Activated naive CD4-positive, alpha-beta T cell treated with anti-CD3 and anti-CD28 coated beads, Interleukin-2, amount 10 ng/mL, durations not matched to agents 7 days and 5 days (primary cell): ENCODE results near the gene ZNF669.
"Not testable (repeated sequence)": the region's sequence is repeated elsewhere in the genome, so short reads cannot be mapped to it uniquely, and the experiment has no call there.

ENCODE experiments used
- CTCF ChIA-PET: fragments of 350-600 bp; sonication (Branson Sonifier 250); formaldehyde crosslinking; loops from one replicate; lab custom pipeline; 2021; ENCODE audit warnings: antibody characterized with exemption; lab: Charles Lee
- DNase-seq: peaks from one replicate; pipeline ENCODE4 v3.0.0-alpha.2; 2020
- H3K27ac Mint-ChIP-seq: one replicate; pipeline ENCODE4 v1.8.0; 2021; ENCODE audit warnings: mild to moderate bottlenecking, moderate library complexity, mixed read lengths
- H3K27me3 Mint-ChIP-seq: one replicate; pipeline ENCODE4 v1.8.0; 2021; ENCODE audit warnings: mild to moderate bottlenecking, mixed read lengths
- H3K36me3 Mint-ChIP-seq: one replicate; pipeline ENCODE4 v1.8.0; 2021; ENCODE audit warnings: mixed read lengths
- H3K4me1 Mint-ChIP-seq: one replicate; pipeline ENCODE4 v1.8.0; 2021; ENCODE audit warnings: mixed read lengths
- H3K4me3 Mint-ChIP-seq: one replicate; pipeline ENCODE4 v1.8.0; 2021; ENCODE audit warnings: mild to moderate bottlenecking, moderate library complexity, mixed read lengths
- H3K9me3 Mint-ChIP-seq: one replicate; pipeline ENCODE4 v1.8.0; 2021; ENCODE audit warnings: mixed read lengths

Gene ZNF669

DNA sequence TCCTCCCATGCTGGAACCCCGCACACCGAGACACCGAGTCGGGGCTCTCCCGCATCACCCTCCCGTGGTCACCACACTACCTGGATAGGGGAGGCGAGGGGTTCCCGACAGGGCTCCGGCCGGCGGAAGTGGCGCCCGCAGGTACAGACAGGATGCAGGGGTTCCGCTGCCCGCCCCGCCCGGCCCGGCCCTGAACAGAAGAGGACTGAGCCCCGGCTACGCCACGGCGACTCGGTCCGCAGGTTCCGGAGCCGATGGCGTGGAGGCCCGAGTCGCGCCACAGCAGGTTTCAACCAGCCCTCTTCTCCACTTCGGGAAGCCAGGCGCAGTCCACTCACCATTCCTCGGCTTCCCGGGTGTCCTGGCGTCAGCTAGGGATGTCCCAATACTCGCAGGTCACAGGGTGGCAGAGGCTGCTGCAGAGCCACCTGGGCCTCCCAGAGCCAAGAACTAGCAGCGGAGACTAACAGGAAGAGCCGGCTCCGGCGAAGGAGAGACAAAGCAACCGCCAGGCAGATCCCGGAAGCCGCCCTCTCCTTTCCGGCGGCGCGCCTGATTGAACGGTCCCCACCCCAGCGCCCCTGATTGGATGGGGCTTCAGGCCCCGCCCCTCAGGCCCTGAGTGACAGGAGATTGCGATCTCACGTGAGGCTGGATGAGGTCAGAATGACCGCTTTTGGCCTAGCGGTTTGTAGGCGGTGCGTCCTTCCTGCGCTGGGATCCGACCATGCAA is at the start of gene ZNF669:
Gene ZNF669, minus strand, starts transcription at position 498 of the 733 bp plus-strand sequence. Its CDS starts 157 bp downstream, at position 341.
- Mint-ChIP-seq H3K9me3 (peaks cover 40% of the 10 kb centered on the region), H3K27ac (peak within 1 kb of the TSS; percentile 91), H3K27me3 (peaks cover 11% of the 10 kb centered on the region), H3K4me3 (peak within 1 kb of the TSS; percentile 84), H3K36me3 (peaks cover 42% of the 10 kb centered on the region), H3K4me1 (peaks cover 26% of the 10 kb centered on the region)
- DNase-seq: peak; percentile 95
- CTCF ChIA-PET: no interaction called here

DNA sequence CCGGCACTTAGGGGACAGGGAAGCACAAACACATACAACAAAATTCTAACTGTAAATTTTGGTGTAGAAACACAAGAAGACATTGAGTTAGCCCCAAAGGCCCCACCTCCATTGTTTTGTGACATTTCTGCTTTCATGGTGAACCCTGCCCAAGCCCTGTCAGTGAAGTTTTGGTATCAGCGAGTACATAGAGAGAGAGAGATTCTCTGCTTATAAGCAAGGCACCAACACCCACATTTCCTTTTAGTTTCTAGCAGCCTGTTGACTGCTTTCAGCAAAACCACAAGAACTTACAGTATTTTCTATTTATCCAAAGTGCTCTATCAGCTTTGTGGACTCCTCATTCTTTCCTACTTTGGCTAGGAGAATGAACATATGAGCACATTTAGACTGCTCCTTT is 43.6 kb upstream of the ZNF669 start:
- Mint-ChIP-seq H3K9me3 (peaks cover 62% of the 10 kb centered on the region), H3K4me1 (no peaks in the 10 kb centered on the region), H3K27ac (no peak overlapping the region), H3K4me3 (no peak overlapping the region), H3K27me3 (no peaks in the 10 kb centered on the region), H3K36me3 (peaks cover 62% of the 10 kb centered on the region)
- DNase-seq: no peak
- CTCF ChIA-PET: no interaction called here

DNA sequence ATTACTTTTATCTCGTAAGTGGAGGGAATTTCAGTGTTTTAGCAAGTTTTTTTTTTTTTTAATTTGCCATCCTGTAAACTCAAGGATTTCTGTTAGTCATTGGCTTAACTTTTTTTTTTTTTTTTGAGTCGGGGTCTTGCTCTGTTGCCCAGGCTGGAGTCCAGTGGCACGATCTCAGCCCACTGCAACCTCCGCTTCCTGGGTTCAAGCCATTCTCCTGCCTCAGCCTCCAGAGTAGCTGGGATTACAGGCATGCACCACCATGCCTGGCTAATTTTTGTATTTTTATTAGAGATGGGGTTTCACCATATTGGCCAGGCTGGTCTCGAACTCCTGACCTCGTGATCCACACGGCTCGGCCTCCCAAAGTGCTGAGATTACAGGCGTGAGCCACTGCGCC is 43.0 kb upstream of the ZNF669 start:
- not testable (repeated sequence) for H3K27me3 Mint-ChIP-seq, DNase-seq, H3K4me3 Mint-ChIP-seq, H3K27ac Mint-ChIP-seq, H3K4me1 Mint-ChIP-seq
- Mint-ChIP-seq H3K9me3 (peaks cover 61% of the 10 kb centered on the region), H3K36me3 (peaks cover 60% of the 10 kb centered on the region)
- CTCF ChIA-PET: interaction anchor here (0.8 to 1.1 kb wide), 2 partner anchors 33 to 37 kb away, joined by 3 read pairs; no protein-coding TSS in a partner anchor

DNA sequence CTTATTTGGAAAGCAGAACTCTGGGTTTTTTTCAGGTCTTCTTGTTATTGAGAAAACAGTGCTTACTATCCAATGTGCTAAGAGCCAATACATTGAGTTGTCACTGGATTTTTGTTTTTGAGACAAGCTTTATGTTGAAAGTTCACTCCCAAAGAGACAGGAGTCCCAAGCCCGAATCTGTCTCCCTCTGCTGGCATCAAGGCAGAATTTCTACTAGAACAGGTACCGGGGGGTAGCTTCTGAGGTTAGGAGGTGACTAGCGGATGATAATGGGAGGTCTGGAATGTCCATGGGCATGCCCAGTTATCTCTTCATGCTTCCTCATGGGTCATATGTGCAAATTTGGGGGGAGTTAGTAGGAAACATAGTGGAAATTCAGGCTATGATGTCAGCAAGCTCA is 42.5 kb upstream of the ZNF669 start:
- H3K36me3 Mint-ChIP-seq: peaks cover 59% of the 10 kb centered on the region
- no peak overlapping the region for H3K27ac Mint-ChIP-seq
- no peaks in the 10 kb centered on the region for H3K4me1 Mint-ChIP-seq
- no peaks in the 10 kb centered on the region for H3K27me3 Mint-ChIP-seq
- CTCF ChIA-PET: interaction anchor here (0.8 to 1.1 kb wide), 2 partner anchors 33 to 37 kb away, joined by 3 read pairs; no protein-coding TSS in a partner anchor
- peaks cover 60% of the 10 kb centered on the region for H3K9me3 Mint-ChIP-seq
- no peak overlapping the region for H3K4me3 Mint-ChIP-seq
- DNase-seq: no peak

DNA sequence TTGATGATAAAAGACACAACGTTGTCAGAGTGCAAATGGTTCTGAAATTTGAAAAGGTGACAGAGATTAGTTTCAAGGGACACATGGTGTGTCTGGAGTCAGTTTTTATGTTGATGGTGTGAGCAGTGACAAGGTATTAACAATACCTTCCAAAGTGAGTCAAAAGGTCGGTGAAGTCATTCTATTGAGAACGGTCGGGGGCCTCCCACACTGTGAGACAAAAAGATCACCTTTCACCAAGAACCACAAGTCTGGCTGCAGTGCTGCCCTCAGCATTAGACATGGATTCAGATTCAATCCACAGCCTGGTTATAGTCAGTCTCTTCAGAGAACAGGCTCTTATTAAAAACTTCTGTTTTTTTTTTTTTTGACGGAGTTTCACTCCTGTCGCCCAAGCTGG is 41.1 kb upstream of the ZNF669 start:
- CTCF ChIA-PET: no interaction called here
- Mint-ChIP-seq H3K27me3 (no peaks in the 10 kb centered on the region), H3K9me3 (peaks cover 63% of the 10 kb centered on the region), H3K36me3 (peaks cover 61% of the 10 kb centered on the region), H3K27ac (peak overlapping the region; percentile 12), H3K4me1 (no peaks in the 10 kb centered on the region), H3K4me3 (no peak overlapping the region)
- DNase-seq: no peak

DNA sequence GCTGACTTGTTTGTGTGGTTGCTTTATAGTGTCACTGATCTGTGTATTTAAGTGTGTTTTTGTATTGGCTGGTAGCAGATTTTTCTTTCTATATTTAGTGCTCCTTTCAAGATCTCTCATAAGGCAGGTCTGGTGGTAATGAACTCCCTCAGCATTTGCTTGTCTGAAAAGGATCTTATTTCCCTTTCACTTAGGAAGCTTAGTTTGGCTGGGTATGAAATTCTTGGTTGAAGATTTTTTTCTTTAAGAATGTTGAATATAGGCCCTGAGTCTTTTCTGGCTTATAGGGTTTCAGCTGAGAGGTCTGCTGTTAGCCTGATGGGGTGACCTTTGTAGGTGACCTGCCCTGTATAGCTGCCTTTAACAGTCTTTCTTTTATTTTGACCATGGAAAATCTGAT is 35.4 kb upstream of the ZNF669 start:
- H3K27me3 Mint-ChIP-seq, H3K4me1 Mint-ChIP-seq, H3K4me3 Mint-ChIP-seq, H3K27ac Mint-ChIP-seq, DNase-seq, CTCF ChIA-PET: not testable (repeated sequence)
- Mint-ChIP-seq H3K9me3 (peaks cover 80% of the 10 kb centered on the region), H3K36me3 (peaks cover 60% of the 10 kb centered on the region)

DNA sequence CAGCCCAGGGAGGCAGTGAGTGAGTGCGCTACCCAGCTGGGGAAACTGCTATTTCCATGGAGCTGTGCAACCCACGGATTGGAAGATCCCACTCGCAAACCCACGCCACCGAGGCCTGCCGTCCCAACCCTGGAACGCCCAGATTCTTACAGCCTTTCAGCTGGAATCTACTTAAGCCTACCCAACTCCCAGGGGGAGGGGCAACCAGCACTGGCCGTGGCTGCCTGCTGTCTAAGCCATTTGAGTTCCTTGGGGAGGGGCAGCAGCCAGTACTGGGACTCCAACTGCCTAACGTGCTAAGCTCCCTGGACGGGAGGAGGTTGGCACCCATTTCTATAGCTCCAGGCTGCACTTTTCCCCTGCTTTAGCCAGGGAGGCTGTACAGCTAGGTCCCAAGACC is 27.1 kb upstream of the ZNF669 start:
- H3K9me3 Mint-ChIP-seq: peaks cover 52% of the 10 kb centered on the region
- no peak for DNase-seq
- H3K27ac Mint-ChIP-seq: no peak overlapping the region
- CTCF ChIA-PET: no interaction called here
- H3K36me3 Mint-ChIP-seq: peaks cover 52% of the 10 kb centered on the region
- H3K4me3 Mint-ChIP-seq: no peak overlapping the region
- peaks cover 7% of the 10 kb centered on the region for H3K4me1 Mint-ChIP-seq
- no peaks in the 10 kb centered on the region for H3K27me3 Mint-ChIP-seq

DNA sequence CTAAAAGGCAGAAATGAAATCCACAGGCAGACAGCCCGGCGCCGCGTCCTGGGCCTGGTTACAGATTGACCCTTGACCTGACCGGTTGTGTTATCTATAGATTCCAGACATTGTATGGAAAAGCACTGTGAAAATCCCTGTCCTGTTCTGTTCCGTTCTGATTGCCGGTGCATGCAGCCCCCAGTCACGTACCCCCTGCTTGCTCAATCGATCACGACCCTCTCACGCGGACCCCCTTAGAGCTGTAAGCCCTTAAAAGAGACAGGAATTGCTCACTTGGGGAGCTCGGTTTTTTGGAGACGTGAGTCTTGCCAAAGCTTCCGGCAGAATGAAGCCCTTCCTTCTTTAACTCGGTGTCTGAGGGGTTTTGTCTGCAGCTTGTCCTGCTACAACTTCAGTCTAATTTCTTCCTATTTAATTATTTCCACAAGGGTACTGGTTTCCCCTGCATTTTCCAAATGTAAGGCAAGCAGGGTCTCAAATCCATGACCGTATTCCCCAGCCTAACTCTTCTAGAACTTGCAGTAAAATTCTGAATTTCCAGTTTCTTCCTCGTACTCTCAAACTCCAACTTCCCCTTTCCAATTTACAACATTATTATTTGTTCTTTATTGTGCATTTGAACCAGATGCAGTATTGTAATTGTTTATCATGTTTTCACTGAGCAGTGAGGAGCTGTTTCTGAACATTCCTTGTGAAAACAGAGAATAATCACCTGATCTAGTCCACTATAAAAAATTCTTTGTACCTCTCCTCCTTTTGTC is 23.5 kb upstream of the ZNF669 start:
- Mint-ChIP-seq H3K4me3 (peak overlapping the region; percentile 92), H3K27ac (peak overlapping the region; percentile 88), H3K36me3 (peaks cover 31% of the 10 kb centered on the region), H3K9me3 (peaks cover 22% of the 10 kb centered on the region)
- not testable (repeated sequence) for DNase-seq, H3K27me3 Mint-ChIP-seq, H3K4me1 Mint-ChIP-seq
- CTCF ChIA-PET: interaction anchor here (0.8 kb wide), 1 partner anchor 37 kb away, joined by 3 read pairs; no protein-coding TSS in a partner anchor

DNA sequence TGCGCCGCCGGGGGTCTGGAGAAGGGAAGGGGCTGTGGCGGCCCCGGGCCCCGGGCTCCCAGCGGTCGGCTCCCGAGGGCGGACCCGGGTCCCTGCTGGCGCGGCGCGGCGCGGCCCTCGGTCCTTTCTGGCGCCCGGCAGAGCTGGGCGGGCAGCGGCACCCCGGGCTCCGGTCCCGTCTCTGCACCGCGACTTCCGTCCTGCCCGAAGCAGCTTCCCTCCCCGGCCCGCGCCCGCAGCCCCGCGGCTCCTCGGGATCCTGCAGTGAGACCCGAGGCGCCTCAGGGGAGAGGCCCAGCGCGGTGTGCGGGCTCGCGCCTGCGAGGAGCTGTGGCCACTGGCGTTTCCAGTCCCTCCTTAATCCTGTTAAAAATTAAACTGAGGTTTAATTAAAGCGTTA is 22.4 kb upstream of the ZNF669 start:
- H3K4me1 Mint-ChIP-seq, H3K4me3 Mint-ChIP-seq, H3K27me3 Mint-ChIP-seq, DNase-seq, H3K27ac Mint-ChIP-seq, CTCF ChIA-PET: not testable (repeated sequence)
- Mint-ChIP-seq H3K36me3 (peaks cover 20% of the 10 kb centered on the region), H3K9me3 (peaks cover 12% of the 10 kb centered on the region)

DNA sequence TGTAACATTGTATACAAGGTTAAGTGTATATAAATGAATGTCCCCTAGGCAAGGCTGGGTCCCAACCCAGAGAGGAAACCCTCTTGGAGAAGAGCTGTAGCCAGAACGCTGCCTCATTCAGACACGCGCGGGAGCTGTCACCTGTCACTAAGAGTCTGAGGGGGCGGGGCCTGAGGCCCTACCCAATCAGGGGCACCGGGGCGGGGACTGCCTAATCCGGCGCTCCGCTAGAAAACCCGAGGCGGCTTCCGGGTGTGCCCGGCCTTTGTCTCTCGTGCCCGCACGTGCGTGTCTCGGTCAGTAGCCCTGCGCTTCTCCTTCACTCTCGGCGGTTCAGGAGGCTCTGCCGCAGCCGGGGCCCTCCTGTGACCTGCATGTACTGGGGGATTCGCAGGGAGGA is 22.0 kb upstream of the ZNF669 start:
- not testable (repeated sequence) for H3K4me3 Mint-ChIP-seq, H3K27ac Mint-ChIP-seq
- H3K9me3 Mint-ChIP-seq: peaks cover 12% of the 10 kb centered on the region

DNA sequence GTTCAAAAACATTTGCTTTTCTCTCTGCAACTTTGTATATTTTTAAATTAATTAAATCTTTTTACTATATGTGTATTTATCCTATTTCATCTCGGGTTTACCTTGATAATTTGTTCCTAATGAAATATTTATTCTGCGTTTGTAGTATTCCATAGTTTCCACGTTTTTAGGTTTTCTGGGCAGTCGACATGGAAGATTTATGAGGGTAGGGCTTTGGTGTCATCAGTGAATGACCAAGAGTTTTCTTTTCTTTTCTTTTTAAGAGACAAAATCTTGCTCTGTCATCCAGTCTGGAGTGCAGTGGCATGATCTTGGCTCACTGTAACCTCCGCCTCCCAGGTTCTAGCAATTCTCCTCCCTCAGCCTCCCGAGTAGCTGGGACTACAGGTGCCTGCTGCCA is 17.2 kb upstream of the ZNF669 start:
- no peak overlapping the region for H3K27ac Mint-ChIP-seq

More for the DNA sequence above, 22.0 kb upstream of the ZNF669 start:
- DNase-seq, H3K27me3 Mint-ChIP-seq, CTCF ChIA-PET, H3K4me1 Mint-ChIP-seq: not testable (repeated sequence)
- peaks cover 19% of the 10 kb centered on the region for H3K36me3 Mint-ChIP-seq

DNA sequence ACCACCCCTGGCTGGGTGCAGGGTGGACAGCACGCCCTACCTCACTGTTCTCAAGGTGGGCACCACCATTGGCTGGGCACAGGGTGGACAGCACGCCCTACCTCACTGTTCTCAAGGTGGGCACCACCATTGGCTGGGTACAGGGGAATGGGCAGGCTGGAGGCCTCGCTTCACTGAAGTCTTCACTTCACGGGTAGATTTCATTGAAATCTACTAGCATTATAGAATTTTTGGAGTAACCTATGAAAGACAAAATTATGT is 16.2 kb upstream of the ZNF669 start:
- H3K27ac Mint-ChIP-seq, H3K27me3 Mint-ChIP-seq, H3K4me3 Mint-ChIP-seq, H3K9me3 Mint-ChIP-seq, CTCF ChIA-PET, DNase-seq, H3K36me3 Mint-ChIP-seq, H3K4me1 Mint-ChIP-seq: not testable (repeated sequence)

More for the DNA sequence above, 17.2 kb upstream of the ZNF669 start:
- CTCF ChIA-PET: no interaction called here
- Mint-ChIP-seq H3K9me3 (peaks cover 5% of the 10 kb centered on the region), H3K27me3 (no peaks in the 10 kb centered on the region), H3K36me3 (no peaks in the 10 kb centered on the region), H3K4me1 (no peaks in the 10 kb centered on the region), H3K4me3 (no peak overlapping the region)
- DNase-seq: no peak

DNA sequence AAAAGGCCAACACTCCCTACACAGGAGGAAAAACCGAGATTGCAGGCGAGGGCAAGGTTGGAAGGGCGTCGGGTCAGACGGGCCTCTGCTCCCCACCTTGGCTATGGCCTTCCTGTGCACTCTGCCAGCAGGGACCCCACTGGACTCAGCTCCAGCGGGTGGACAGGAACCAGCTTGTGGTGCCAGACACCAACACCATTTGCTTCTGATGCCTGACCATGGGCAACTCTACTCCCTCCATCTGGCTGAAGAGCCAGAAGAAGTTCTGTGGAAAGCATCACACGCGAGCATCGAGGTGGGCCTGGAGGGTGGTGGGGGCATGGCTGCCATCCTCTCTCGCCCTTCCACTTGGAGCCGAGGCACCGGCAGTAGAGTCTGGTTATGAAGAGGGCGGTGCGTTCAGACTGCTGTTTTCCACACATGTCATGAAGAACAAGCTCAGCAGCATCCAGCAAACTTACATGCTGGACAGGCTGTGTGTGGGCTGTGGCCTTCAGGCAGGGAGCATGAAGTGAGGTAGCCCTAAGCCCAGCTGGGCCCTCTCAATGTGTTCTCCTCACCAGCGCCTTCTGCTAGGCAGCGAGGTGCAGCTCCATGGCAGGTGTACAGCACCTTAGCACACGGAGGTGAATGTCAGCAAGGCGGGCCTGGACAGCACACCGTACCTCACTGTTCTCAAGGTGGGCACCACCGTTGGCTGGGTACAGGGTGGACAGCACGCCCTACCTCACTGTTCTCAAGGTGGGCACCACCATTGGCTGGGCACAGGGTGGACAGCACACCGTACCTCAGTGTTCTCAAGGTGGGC is 15.6 kb upstream of the ZNF669 start:
- H3K9me3 Mint-ChIP-seq: peaks cover 7% of the 10 kb centered on the region
- peaks cover 6% of the 10 kb centered on the region for H3K27me3 Mint-ChIP-seq
- no peaks in the 10 kb centered on the region for H3K36me3 Mint-ChIP-seq
- no peak for DNase-seq
- H3K4me3 Mint-ChIP-seq: no peak overlapping the region
- CTCF ChIA-PET: interaction anchor here (1.0 kb wide), 1 partner anchor 213 kb away, joined by 3 read pairs; no protein-coding TSS in a partner anchor
- no peaks in the 10 kb centered on the region for H3K4me1 Mint-ChIP-seq
- H3K27ac Mint-ChIP-seq: no peak overlapping the region

DNA sequence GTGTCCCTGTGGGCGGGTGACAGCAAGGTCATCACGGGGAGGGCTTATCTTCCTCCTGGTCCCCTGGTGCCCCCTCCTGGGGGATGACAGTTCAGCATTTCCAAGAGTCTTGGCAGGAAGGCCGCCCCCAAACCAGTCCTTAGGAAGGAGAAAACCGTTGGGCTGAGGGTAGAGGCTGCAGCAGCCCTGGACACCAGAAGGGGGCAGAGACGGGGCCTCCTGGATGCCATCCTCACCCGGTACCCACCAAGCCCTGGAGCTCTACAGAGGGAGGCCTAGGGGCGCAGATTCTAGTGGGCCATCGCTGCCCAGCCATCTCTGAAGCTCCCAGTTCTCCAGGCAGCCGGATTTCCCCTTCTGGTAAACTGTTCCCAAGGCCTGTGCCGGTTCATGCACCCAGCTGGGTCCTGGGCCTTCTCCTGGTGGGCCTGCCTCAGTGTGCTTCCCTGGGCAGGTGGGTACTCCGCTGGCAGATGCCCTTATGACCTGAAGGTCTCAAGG is 14.8 kb upstream of the ZNF669 start:
- H3K9me3 Mint-ChIP-seq: peaks cover 7% of the 10 kb centered on the region
- DNase-seq: peak; percentile 50
- CTCF ChIA-PET: interaction anchor here (1.0 kb wide), 1 partner anchor 212 kb away, joined by 3 read pairs; no protein-coding TSS in a partner anchor

More for the DNA sequence above, 14.8 kb upstream of the ZNF669 start:
- Mint-ChIP-seq H3K27ac (no peak overlapping the region), H3K27me3 (peaks cover 12% of the 10 kb centered on the region), H3K4me3 (no peak overlapping the region), H3K4me1 (no peaks in the 10 kb centered on the region), H3K36me3 (no peaks in the 10 kb centered on the region)
